SIG-M5 treated with dmso at 0.1 percent for 504 hours (cell line): ENCODE results near the gene FOXE3.

Experiments used
- DNase-seq: peaks from one replicate; lab custom pipeline; 2025; ENCODE audit not compliant: unreplicated experiment; lab: John Stamatoyannopoulos, UW

The FOXE3 gene

GRCh38 chr1:47403321-47403910 is 12.7 kb upstream of the FOXE3 start:
- no peak for DNase-seq

GRCh38 chr1:47405697-47406096 is 10.4 kb upstream of the FOXE3 start:
- DNase-seq, result peak; percentile 14

GRCh38 chr1:47406966-47407365 is 9.1 kb upstream of the FOXE3 start:
- no peak for DNase-seq

GRCh38 chr1:47407481-47407880 is 8.6 kb upstream of the FOXE3 start:
- DNase-seq, result no peak

GRCh38 chr1:47409311-47410067 is 6.6 kb upstream of the FOXE3 start:
- DNase-seq, result no peak

- DNase-seq, result no peak
Observed at GRCh38 chr1:47410068-47410455, 6.0 kb upstream of the FOXE3 start.

- no peak for DNase-seq
Observed at GRCh38 chr1:47411436-47411835, 4.6 kb upstream of the FOXE3 start.

GRCh38 chr1:47412437-47412836 is 3.6 kb upstream of the FOXE3 start:
- no peak for DNase-seq

GRCh38 chr1:47416319-47417169 is 459 bp downstream of the FOXE3 start:
- DNase-seq, result no peak

GRCh38 chr1:47417170-47418044 is 1.3 kb downstream of the FOXE3 start:
- no peak for DNase-seq

- no peak for DNase-seq
Observed at GRCh38 chr1:47418122-47418521, 2.0 kb downstream of the FOXE3 start.

GRCh38 chr1:47418681-47419325 is 2.7 kb downstream of the FOXE3 start:
- DNase-seq, result no peak

GRCh38 chr1:47420547-47420946 is 4.5 kb downstream of the FOXE3 start:
- DNase-seq, result no peak

- no peak for DNase-seq
Observed at GRCh38 chr1:47423872-47424271, 7.8 kb downstream of the FOXE3 start.

- DNase-seq, result no peak
Observed at GRCh38 chr1:47424336-47424982, 8.4 kb downstream of the FOXE3 start.

GRCh38 chr1:47431534-47431933 is 15.4 kb downstream of the FOXE3 start:
- no peak for DNase-seq

GRCh38 chr1:47432071-47433036 is 16.3 kb downstream of the FOXE3 start:
- DNase-seq, result peak; percentile 60

GRCh38 chr1:47433037-47433421 is 16.9 kb downstream of the FOXE3 start:
- DNase-seq, result no peak
